ENCODE measurements around the gene SMIM1. TPM values are rescaled to one million over a fixed set of nuclear protein-coding genes. Genes with fewer than 3 reads are reported as not detected.

SMIM1 gene
- total RNA-seq, 1 donor from 2014 or later, result 6.6 TPM

DNA sequence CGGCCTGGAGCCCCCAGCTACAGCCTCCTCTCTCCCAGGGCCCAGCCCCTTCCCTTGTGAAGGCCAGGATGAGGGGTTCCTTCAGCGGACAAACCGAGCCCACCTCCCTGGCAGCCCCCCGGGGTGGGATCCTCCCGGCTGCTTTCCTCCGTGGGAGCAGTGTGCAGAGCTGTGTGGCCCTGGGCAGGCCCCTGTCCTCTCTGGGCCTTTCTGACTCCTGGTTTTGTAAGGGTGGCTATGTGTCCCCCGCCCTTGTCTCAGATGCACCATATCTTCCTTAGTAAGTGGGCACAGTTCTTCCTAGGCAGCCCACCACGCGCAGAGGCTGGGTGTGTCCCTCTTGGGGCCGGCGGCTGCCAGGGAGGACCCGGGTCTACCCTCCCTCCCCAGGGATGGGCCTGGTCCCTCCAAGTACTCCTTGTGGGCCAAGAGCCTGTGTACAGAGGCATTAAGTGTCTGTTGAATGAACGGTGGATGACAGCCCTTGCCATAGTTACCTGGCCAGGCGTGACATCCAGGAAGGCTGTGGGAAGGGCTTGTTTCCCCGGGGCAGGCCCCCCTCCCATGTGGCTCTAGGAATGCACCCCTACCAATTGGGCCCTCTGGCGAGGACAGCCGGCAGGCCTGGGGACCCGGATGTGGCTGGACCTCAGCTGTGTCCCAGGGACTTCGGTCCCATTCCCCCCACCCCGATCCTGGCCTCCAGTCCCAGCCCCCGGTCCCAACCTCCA, 3.8 kb downstream of the SMIM1 start:
- H3K4me1 Mint-ChIP-seq (ENCODE audit: low read depth, unreplicated experiment), result peaks cover 6% of the 10 kb centered on the region
- no peaks in the 10 kb centered on the region for H3K27me3 Mint-ChIP-seq (ENCODE audit: low read depth, unreplicated experiment)
- no peak overlapping the region for H3K4me3 Mint-ChIP-seq (ENCODE audit: unreplicated experiment)
- Histone ChIP-seq H4K20me1 (ENCODE audit: insufficient read depth, low read length) (peaks cover 7% of the 10 kb centered on the region), H3K4me2 (ENCODE audit: low read length) (no peak overlapping the region), H3K36me3 (ENCODE audit: insufficient read depth, low read length) (peaks cover 12% of the 10 kb centered on the region), H3K27ac (ENCODE audit: low read depth, low read length) (no peak overlapping the region), H3K4me1 (ENCODE audit: insufficient read depth, low read length) (peaks cover 18% of the 10 kb centered on the region), H3K9me3 (ENCODE audit: insufficient read depth, low read depth, low read length) (no peaks in the 10 kb centered on the region), H3K4me3 (ENCODE audit: insufficient read depth, low read depth, low read length) (no peak overlapping the region), H3K27me3 (ENCODE audit: insufficient read depth, low read length) (no peaks in the 10 kb centered on the region), H3K9ac (ENCODE audit: low read length) (no peak overlapping the region), H3K79me2 (ENCODE audit: insufficient read depth, low read length) (no peaks in the 10 kb centered on the region), H2AFZ (ENCODE audit: low read depth, low read length) (no peak overlapping the region)
- FAIRE-seq (no peak), DNase-seq (ENCODE audit: low read depth) (no peak)
- peaks cover 6% of the 10 kb centered on the region for H3K36me3 Mint-ChIP-seq (ENCODE audit: low read depth, unreplicated experiment)
- H3K9me3 Mint-ChIP-seq (ENCODE audit: unreplicated experiment), result no peaks in the 10 kb centered on the region
- H3K27ac Mint-ChIP-seq (ENCODE audit: unreplicated experiment), result no peak overlapping the region
- TF ChIP-seq EZH2 (IDR thresholded peaks at IDR 0.05; ENCODE audit: insufficient read depth, low read length) (no peak), CTCF (IDR thresholded peaks at IDR 0.05; ENCODE audit: insufficient read depth, low read depth, low read length) (no peak)

- H3K36me3 Mint-ChIP-seq (ENCODE audit: low read depth, unreplicated experiment), result peaks cover 8% of the 10 kb centered on the region
- no peak overlapping the region for H3K9ac ChIP-seq (ENCODE audit: low read length)
- TF ChIP-seq CTCF (IDR thresholded peaks at IDR 0.05; ENCODE audit: insufficient read depth, low read depth, low read length), result no peak
- TF ChIP-seq EZH2 (IDR thresholded peaks at IDR 0.05; ENCODE audit: insufficient read depth, low read length), result no peak
- no peak overlapping the region for H3K4me3 Mint-ChIP-seq (ENCODE audit: unreplicated experiment)
- H3K9me3 ChIP-seq (ENCODE audit: insufficient read depth, low read depth, low read length), result no peaks in the 10 kb centered on the region
- H3K27me3 ChIP-seq (ENCODE audit: insufficient read depth, low read length), result no peaks in the 10 kb centered on the region
- no peak overlapping the region for H3K4me3 ChIP-seq (ENCODE audit: insufficient read depth, low read depth, low read length)
- no peaks in the 10 kb centered on the region for H3K9me3 Mint-ChIP-seq (ENCODE audit: unreplicated experiment)
- peaks cover 6% of the 10 kb centered on the region for H3K4me1 Mint-ChIP-seq (ENCODE audit: low read depth, unreplicated experiment)
- H3K4me1 ChIP-seq (ENCODE audit: insufficient read depth, low read length), result peaks cover 12% of the 10 kb centered on the region
- H3K27ac Mint-ChIP-seq (ENCODE audit: unreplicated experiment), result no peak overlapping the region
- peaks cover 7% of the 10 kb centered on the region for H4K20me1 ChIP-seq (ENCODE audit: insufficient read depth, low read length)
- no peak overlapping the region for H3K4me2 ChIP-seq (ENCODE audit: low read length)
- no peak for DNase-seq (ENCODE audit: low read depth)
- no peak overlapping the region for H3K27ac ChIP-seq (ENCODE audit: low read depth, low read length)
- H2AFZ ChIP-seq (ENCODE audit: low read depth, low read length), result no peak overlapping the region
- FAIRE-seq, result no peak
- peaks cover 17% of the 10 kb centered on the region for H3K36me3 ChIP-seq (ENCODE audit: insufficient read depth, low read length)
- no peaks in the 10 kb centered on the region for H3K27me3 Mint-ChIP-seq (ENCODE audit: low read depth, unreplicated experiment)
- H3K79me2 ChIP-seq (ENCODE audit: insufficient read depth, low read length), result no peaks in the 10 kb centered on the region
Measured at GRCh38 chr1:3777078-3777547, 4.6 kb downstream of the SMIM1 start.
